Loucy (cell line): ENCODE results near the gene TGFBR3.

Experiments used
- H2AFZ ChIP-seq: fragments of 200-600 bp; sonication (generic); 2 replicates; pipeline ENCODE4 v1.6.0; 2016; ENCODE audit warnings: antibody characterized with exemption, mild to moderate bottlenecking, low read length, moderate library complexity
- H3F3A ChIP-seq: fragments of 200-600 bp; 2 replicates; pipeline ENCODE4 v1.6.0; 2016; ENCODE audit warnings: antibody characterized with exemption, low read depth, mild to moderate bottlenecking
- H3K27me3 ChIP-seq: fragments of 200-600 bp; sonication (generic); 2 replicates; pipeline ENCODE4 v1.6.1; 2014; ENCODE audit warnings: low read length, mild to moderate bottlenecking; ENCODE audit not compliant: insufficient read depth, poor library complexity, severe bottlenecking
- H3K36me3 ChIP-seq: fragments of 200-600 bp; sonication (generic); 2 replicates; pipeline ENCODE4 v1.6.1; 2016; ENCODE audit warnings: low read length; ENCODE audit not compliant: insufficient read depth
- H3K4me1 ChIP-seq: fragments of 200-600 bp; sonication (generic); 2 replicates; pipeline ENCODE4 v1.5.1; 2014; ENCODE audit warnings: low read length, mild to moderate bottlenecking; ENCODE audit not compliant: insufficient read depth, poor library complexity, severe bottlenecking
- H3K4me2 ChIP-seq: fragments of 200-600 bp; sonication (generic); 2 replicates; pipeline ENCODE4 v1.6.0; 2014; ENCODE audit warnings: antibody characterized with exemption, low read length, low read depth, mild to moderate bottlenecking; ENCODE audit not compliant: poor library complexity, severe bottlenecking
- H3K4me3 ChIP-seq: fragments of 200-600 bp; sonication (generic); 2 replicates; pipeline ENCODE4 v1.5.1; 2014; ENCODE audit warnings: low read length, mild to moderate bottlenecking, mixed read lengths; ENCODE audit not compliant: poor library complexity, severe bottlenecking
- H3K79me2 ChIP-seq: fragments of 200-600 bp; sonication (generic); 2 replicates; pipeline ENCODE4 v1.6.1; 2014; ENCODE audit warnings: low read length; ENCODE audit not compliant: insufficient read depth
- H3K9ac ChIP-seq: fragments of 200-600 bp; sonication (generic); 2 replicates; pipeline ENCODE4 v1.6.0; 2014; ENCODE audit warnings: mild to moderate bottlenecking, low read depth, low read length, moderate library complexity; ENCODE audit not compliant: poor library complexity, severe bottlenecking
- H3K9me2 ChIP-seq: fragments of 200-600 bp; sonication (generic); replicated peaks from 2 replicates; pipeline ENCODE4 v1.6.1; 2016; ENCODE audit warnings: low read depth, low read length, mixed read lengths
- H3K9me3 ChIP-seq: fragments of 200-600 bp; sonication (generic); 2 replicates; pipeline ENCODE4 v1.6.1; 2014; ENCODE audit warnings: mild to moderate bottlenecking, antibody characterized with exemption, low read length, low read depth; ENCODE audit not compliant: insufficient read depth
- H4K20me1 ChIP-seq: fragments of 200-600 bp; sonication (generic); 2 replicates; pipeline ENCODE4 v1.6.0; 2014; ENCODE audit warnings: antibody characterized with exemption, low read length, mild to moderate bottlenecking; ENCODE audit not compliant: insufficient read depth, poor library complexity, severe bottlenecking
- EZH2phosphoT487 ChIP-seq: fragments of 200-600 bp; IDR thresholded peaks from 2 replicates; pipeline ENCODE4 v1.6.1; 2018; ENCODE audit warnings: antibody characterized with exemption, mild to moderate bottlenecking, moderate library complexity, borderline replicate concordance
- TF ChIP-seq, protein P1 (sequence below): fragments of 200-600 bp; sonication (generic); conservative IDR thresholded peaks from 2 replicates; pipeline ENCODE4 v1.5.1; 2014; ENCODE audit warnings: mild to moderate bottlenecking, antibody characterized with exemption, low read length

TGFBR3 gene

DNA sequence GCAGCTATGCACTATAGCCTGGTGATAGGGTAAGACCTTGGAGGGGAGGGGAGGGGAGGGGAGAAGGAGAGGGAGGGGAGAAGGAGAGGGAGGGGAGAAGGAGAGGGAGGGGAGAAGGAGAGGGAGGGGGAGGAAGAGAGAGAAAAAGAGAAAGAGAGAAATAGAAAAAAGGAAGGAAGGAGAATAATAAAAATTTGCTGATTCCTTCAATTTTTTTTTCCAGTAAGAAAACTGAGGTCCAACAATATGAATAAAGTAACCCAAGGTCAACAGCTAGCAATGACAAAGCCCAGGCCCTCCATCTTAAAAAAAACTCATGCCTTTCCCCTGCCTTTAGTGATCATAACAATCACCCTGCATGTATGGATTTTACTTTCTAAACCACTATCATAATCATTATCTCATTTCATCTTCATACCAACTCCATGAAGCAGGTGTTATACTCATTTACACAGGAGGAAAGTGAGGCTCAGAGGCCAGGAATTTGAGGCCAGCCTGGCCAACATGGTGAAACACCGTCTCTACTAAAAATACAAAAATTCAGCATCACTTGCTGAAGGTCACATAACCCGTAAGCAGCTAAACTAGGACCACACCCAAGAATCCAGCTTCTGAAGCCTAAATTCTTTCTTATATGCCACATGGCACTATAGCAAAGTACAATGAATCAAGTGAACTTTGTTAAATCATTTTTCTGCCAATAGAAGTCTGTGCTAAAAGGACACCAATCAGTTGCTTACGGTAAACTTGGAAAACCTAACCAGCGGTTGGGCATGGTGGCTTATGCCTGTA lies 39.9 kb upstream of the TGFBR3 start:
- H3K36me3 ChIP-seq: no peaks in the 10 kb centered on the region
- no peaks in the 10 kb centered on the region for H3F3A ChIP-seq
- H3K79me2 ChIP-seq: no peaks in the 10 kb centered on the region
- H2AFZ ChIP-seq: no peak overlapping the region
- no peaks in the 10 kb centered on the region for H4K20me1 ChIP-seq
- H3K4me1 ChIP-seq: no peaks in the 10 kb centered on the region
- no peak overlapping the region for H3K4me3 ChIP-seq
- no peaks in the 10 kb centered on the region for H3K9me3 ChIP-seq
- H3K4me2 ChIP-seq: no peak overlapping the region
- TF ChIP-seq, protein P1, sequence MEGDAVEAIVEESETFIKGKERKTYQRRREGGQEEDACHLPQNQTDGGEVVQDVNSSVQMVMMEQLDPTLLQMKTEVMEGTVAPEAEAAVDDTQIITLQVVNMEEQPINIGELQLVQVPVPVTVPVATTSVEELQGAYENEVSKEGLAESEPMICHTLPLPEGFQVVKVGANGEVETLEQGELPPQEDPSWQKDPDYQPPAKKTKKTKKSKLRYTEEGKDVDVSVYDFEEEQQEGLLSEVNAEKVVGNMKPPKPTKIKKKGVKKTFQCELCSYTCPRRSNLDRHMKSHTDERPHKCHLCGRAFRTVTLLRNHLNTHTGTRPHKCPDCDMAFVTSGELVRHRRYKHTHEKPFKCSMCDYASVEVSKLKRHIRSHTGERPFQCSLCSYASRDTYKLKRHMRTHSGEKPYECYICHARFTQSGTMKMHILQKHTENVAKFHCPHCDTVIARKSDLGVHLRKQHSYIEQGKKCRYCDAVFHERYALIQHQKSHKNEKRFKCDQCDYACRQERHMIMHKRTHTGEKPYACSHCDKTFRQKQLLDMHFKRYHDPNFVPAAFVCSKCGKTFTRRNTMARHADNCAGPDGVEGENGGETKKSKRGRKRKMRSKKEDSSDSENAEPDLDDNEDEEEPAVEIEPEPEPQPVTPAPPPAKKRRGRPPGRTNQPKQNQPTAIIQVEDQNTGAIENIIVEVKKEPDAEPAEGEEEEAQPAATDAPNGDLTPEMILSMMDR: no peak
- no peak for TF ChIP-seq EZH2phosphoT487
- H3K27me3 ChIP-seq: no peaks in the 10 kb centered on the region
- H3K9me2 ChIP-seq: no peaks in the 10 kb centered on the region
- no peak overlapping the region for H3K9ac ChIP-seq

DNA sequence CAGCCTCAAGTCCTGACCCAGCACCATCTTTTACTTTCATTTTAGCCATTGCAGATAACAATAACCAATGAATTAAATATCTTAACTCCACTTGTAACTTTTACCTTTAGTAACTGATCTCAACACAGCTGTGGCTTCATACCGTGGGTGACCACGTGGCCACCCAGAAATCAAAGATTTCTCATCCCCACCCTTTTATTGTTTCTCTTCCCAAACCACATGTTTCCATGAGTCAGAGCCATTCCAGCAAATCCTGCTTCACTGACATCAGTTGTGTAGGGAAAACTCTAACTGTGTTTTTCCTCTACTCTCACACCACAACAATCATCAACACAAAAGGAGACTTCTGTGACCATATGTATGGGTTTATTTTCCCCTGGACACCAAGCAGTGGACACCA lies 38.2 kb upstream of the TGFBR3 start:
- H3K4me1 ChIP-seq: no peaks in the 10 kb centered on the region
- TF ChIP-seq, protein P1: no peak
- TF ChIP-seq EZH2phosphoT487: no peak
- H4K20me1 ChIP-seq: no peaks in the 10 kb centered on the region
- H3F3A ChIP-seq: no peaks in the 10 kb centered on the region
- no peaks in the 10 kb centered on the region for H3K36me3 ChIP-seq
- H3K4me3 ChIP-seq: no peak overlapping the region
- H3K9me2 ChIP-seq: no peaks in the 10 kb centered on the region
- H3K27me3 ChIP-seq: no peaks in the 10 kb centered on the region
- H2AFZ ChIP-seq: no peak overlapping the region
- H3K4me2 ChIP-seq: no peak overlapping the region
- H3K9me3 ChIP-seq: no peaks in the 10 kb centered on the region
- H3K79me2 ChIP-seq: no peaks in the 10 kb centered on the region
- no peak overlapping the region for H3K9ac ChIP-seq

DNA sequence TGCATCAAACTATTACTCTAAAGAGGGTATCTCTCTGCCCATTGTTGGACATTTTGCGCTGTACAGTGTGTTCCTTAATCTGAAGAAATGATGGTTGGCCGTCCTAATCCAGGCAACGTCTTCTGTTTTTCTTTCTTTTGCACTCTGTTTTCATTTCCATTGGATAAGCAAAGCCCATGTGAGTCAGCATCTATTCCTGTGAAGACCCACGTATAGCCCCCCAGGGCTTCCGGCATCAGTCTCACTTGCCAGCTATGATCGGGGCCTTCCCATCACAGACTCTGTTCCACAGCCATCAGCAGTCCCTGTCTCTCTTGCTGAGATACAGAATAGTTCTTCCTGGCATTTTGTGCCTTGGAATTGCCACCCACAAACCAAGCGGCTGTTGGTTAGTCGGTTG lies 34.0 kb upstream of the TGFBR3 start:
- no peaks in the 10 kb centered on the region for H3K79me2 ChIP-seq
- no peak overlapping the region for H2AFZ ChIP-seq
- no peaks in the 10 kb centered on the region for H3K27me3 ChIP-seq
- TF ChIP-seq EZH2phosphoT487: no peak
- TF ChIP-seq, protein P1: no peak
- no peaks in the 10 kb centered on the region for H3K9me2 ChIP-seq
- H4K20me1 ChIP-seq: no peaks in the 10 kb centered on the region
- H3K36me3 ChIP-seq: no peaks in the 10 kb centered on the region
- H3K9ac ChIP-seq: no peak overlapping the region
- H3K4me1 ChIP-seq: no peaks in the 10 kb centered on the region
- H3K4me2 ChIP-seq: no peak overlapping the region
- no peak overlapping the region for H3K4me3 ChIP-seq
- H3K9me3 ChIP-seq: no peaks in the 10 kb centered on the region
- H3F3A ChIP-seq: no peaks in the 10 kb centered on the region
